Activated CD8-positive, alpha-beta memory T cell treated with anti-CD3 and anti-CD28 coated beads, Interleukin-2, amount 10 ng/mL, durations not matched to agents 7 days and 5 days (primary cell): ENCODE measurements around the gene SMYD2. TPM values are rescaled to one million over a fixed set of nuclear protein-coding genes. Genes with fewer than 3 reads are reported as not detected.

ENCODE experiments used
- ATAC-seq: fragments of 150-1000 bp; cut with Tn5 transposase; one replicate; pipeline ENCODE4 v1.10.0; 2021; ENCODE audit warnings: moderate library complexity
- CTCF ChIA-PET: fragments of 350-600 bp; sonication (Branson Sonifier 250); formaldehyde crosslinking; loops from one replicate; lab custom pipeline; 2021; ENCODE audit warnings: antibody characterized with exemption; lab: Charles Lee
- DNase-seq: peaks from one replicate; pipeline ENCODE4 v3.0.0-alpha.2; 2020
- H3K27ac Mint-ChIP-seq: one replicate; pipeline ENCODE4 v1.8.0; 2021; ENCODE audit warnings: mild to moderate bottlenecking, mixed read lengths
- H3K27me3 Mint-ChIP-seq: one replicate; pipeline ENCODE4 v1.8.0; 2021; ENCODE audit warnings: mixed read lengths
- H3K36me3 Mint-ChIP-seq: one replicate; pipeline ENCODE4 v1.8.0; 2021; ENCODE audit warnings: mild to moderate bottlenecking, mixed read lengths
- H3K4me1 Mint-ChIP-seq: one replicate; pipeline ENCODE4 v1.8.0; 2021; ENCODE audit warnings: mixed read lengths
- H3K4me3 Mint-ChIP-seq: one replicate; pipeline ENCODE4 v1.8.0; 2021; ENCODE audit warnings: mild to moderate bottlenecking, moderate library complexity, mixed read lengths
- H3K9me3 Mint-ChIP-seq: one replicate; pipeline ENCODE4 v1.8.0; 2022; ENCODE audit warnings: low read depth, mixed read lengths
- total RNA-seq, 2 experiments: library from RNA; stranded (reverse); gene quantifications; one replicate each; pipeline ENCODE4 v1.2.3, GENCODE V29; 2021

The SMYD2 gene
- total RNA-seq, 2 experiments from 2014 or later: 23.1 to 26.5 TPM

GRCh38 chr1:214349008-214349407, 68.0 kb downstream of the SMYD2 start:
- Mint-ChIP-seq H3K4me3 (no peak overlapping the region), H3K27ac (no peak overlapping the region), H3K4me1 (no peaks in the 10 kb centered on the region), H3K9me3 (peaks cover 10% of the 10 kb centered on the region), H3K27me3 (peaks cover 3% of the 10 kb centered on the region), H3K36me3 (peaks cover 14% of the 10 kb centered on the region)
- no peak for ATAC-seq
- CTCF ChIA-PET: interaction anchor here (2.0 kb wide), 1 partner anchor 18 kb away, joined by 6 read pairs; no protein-coding TSS in a partner anchor
- DNase-seq: no peak

GRCh38 chr1:214349781-214350180, 68.8 kb downstream of the SMYD2 start:
- Mint-ChIP-seq H3K4me1 (no peaks in the 10 kb centered on the region), H3K27me3 (peaks cover 5% of the 10 kb centered on the region), H3K36me3 (peaks cover 9% of the 10 kb centered on the region), H3K4me3 (no peak overlapping the region), H3K9me3 (peaks cover 5% of the 10 kb centered on the region), H3K27ac (no peak overlapping the region)
- DNase-seq: no peak
- ATAC-seq: no peak
- CTCF ChIA-PET: interaction anchor here (1.0 to 2.0 kb wide), 2 partner anchors 16 to 19 kb away, joined by 3 to 6 read pairs; no protein-coding TSS in a partner anchor

- Mint-ChIP-seq H3K36me3 (peaks cover 2% of the 10 kb centered on the region), H3K27me3 (peaks cover 6% of the 10 kb centered on the region), H3K9me3 (no peaks in the 10 kb centered on the region), H3K27ac (no peak overlapping the region), H3K4me3 (no peak overlapping the region), H3K4me1 (no peaks in the 10 kb centered on the region)
- ATAC-seq (no peak), DNase-seq (no peak)
- CTCF ChIA-PET: interaction anchor here (1.0 to 4.4 kb wide), 2 partner anchors 11 to 19 kb away, joined by 3 to 24 read pairs; no protein-coding TSS in a partner anchor
Observed at GRCh38 chr1:214351551-214352277, 70.8 kb downstream of the SMYD2 start.

GRCh38 chr1:214352838-214353237, 71.9 kb downstream of the SMYD2 start:
- Mint-ChIP-seq H3K27ac (no peak overlapping the region), H3K27me3 (peaks cover 9% of the 10 kb centered on the region), H3K36me3 (no peaks in the 10 kb centered on the region), H3K4me1 (no peaks in the 10 kb centered on the region), H3K9me3 (no peaks in the 10 kb centered on the region), H3K4me3 (no peak overlapping the region)
- no peak for DNase-seq
- CTCF ChIA-PET: interaction anchor here (4.4 kb wide), 1 partner anchor 20 kb away, joined by 24 read pairs; no protein-coding TSS in a partner anchor
- no peak for ATAC-seq

GRCh38 chr1:214354440-214355148, 73.6 kb downstream of the SMYD2 start:
- no peaks in the 10 kb centered on the region for H3K4me1 Mint-ChIP-seq
- no peaks in the 10 kb centered on the region for H3K36me3 Mint-ChIP-seq
- H3K27me3 Mint-ChIP-seq: peaks cover 9% of the 10 kb centered on the region
- CTCF ChIA-PET: interaction anchor here (4.4 kb wide), 1 partner anchor 22 kb away, joined by 24 read pairs; no protein-coding TSS in a partner anchor
- H3K9me3 Mint-ChIP-seq: no peaks in the 10 kb centered on the region
- H3K27ac Mint-ChIP-seq: no peak overlapping the region
- no peak for ATAC-seq
- DNase-seq: no peak
- no peak overlapping the region for H3K4me3 Mint-ChIP-seq

- H3K4me3 Mint-ChIP-seq: no peak overlapping the region
- no peak for DNase-seq
- peaks cover 2% of the 10 kb centered on the region for H3K4me1 Mint-ChIP-seq
- H3K27me3 Mint-ChIP-seq: peaks cover 27% of the 10 kb centered on the region
- H3K36me3 Mint-ChIP-seq: no peaks in the 10 kb centered on the region
- CTCF ChIA-PET: no interaction called here
- no peak overlapping the region for H3K27ac Mint-ChIP-seq
- no peak for ATAC-seq
- H3K9me3 Mint-ChIP-seq: no peaks in the 10 kb centered on the region
Observed at GRCh38 chr1:214360116-214360515, 79.2 kb downstream of the SMYD2 start.

- no peak for DNase-seq
- Mint-ChIP-seq H3K27ac (no peak overlapping the region), H3K36me3 (no peaks in the 10 kb centered on the region), H3K4me1 (peaks cover 2% of the 10 kb centered on the region), H3K4me3 (no peak overlapping the region), H3K9me3 (no peaks in the 10 kb centered on the region), H3K27me3 (peaks cover 28% of the 10 kb centered on the region)
- ATAC-seq: no peak
- CTCF ChIA-PET: interaction anchor here (0.6 kb wide), 1 partner anchor 28 kb away, joined by 3 read pairs; no protein-coding TSS in a partner anchor
Observed at GRCh38 chr1:214360525-214361164, 79.7 kb downstream of the SMYD2 start.

GRCh38 chr1:214361636-214362035, 80.7 kb downstream of the SMYD2 start:
- H3K4me3 Mint-ChIP-seq: no peak overlapping the region
- H3K27me3 Mint-ChIP-seq: peaks cover 34% of the 10 kb centered on the region
- DNase-seq: no peak
- no peaks in the 10 kb centered on the region for H3K36me3 Mint-ChIP-seq
- no peaks in the 10 kb centered on the region for H3K9me3 Mint-ChIP-seq
- no peak for ATAC-seq
- H3K27ac Mint-ChIP-seq: no peak overlapping the region
- peaks cover 2% of the 10 kb centered on the region for H3K4me1 Mint-ChIP-seq
- CTCF ChIA-PET: no interaction called here

- Mint-ChIP-seq H3K4me1 (peaks cover 2% of the 10 kb centered on the region), H3K4me3 (no peak overlapping the region), H3K36me3 (no peaks in the 10 kb centered on the region), H3K27me3 (peaks cover 31% of the 10 kb centered on the region), H3K9me3 (no peaks in the 10 kb centered on the region), H3K27ac (no peak overlapping the region)
- no peak for DNase-seq
- ATAC-seq: no peak
- CTCF ChIA-PET: no interaction called here
Observed at GRCh38 chr1:214362188-214362882, 81.4 kb downstream of the SMYD2 start.

- H3K4me3 Mint-ChIP-seq: no peak overlapping the region
- no peak overlapping the region for H3K27ac Mint-ChIP-seq
- DNase-seq (no peak), ATAC-seq (no peak)
- H3K36me3 Mint-ChIP-seq: no peaks in the 10 kb centered on the region
- CTCF ChIA-PET: no interaction called here
- H3K27me3 Mint-ChIP-seq: peaks cover 31% of the 10 kb centered on the region
- no peaks in the 10 kb centered on the region for H3K9me3 Mint-ChIP-seq
- peaks cover 2% of the 10 kb centered on the region for H3K4me1 Mint-ChIP-seq
Observed at GRCh38 chr1:214363386-214363785, 82.4 kb downstream of the SMYD2 start.

- CTCF ChIA-PET: no interaction called here
- Mint-ChIP-seq H3K27ac (no peak overlapping the region), H3K4me3 (no peak overlapping the region), H3K9me3 (no peaks in the 10 kb centered on the region), H3K36me3 (no peaks in the 10 kb centered on the region), H3K27me3 (peaks cover 31% of the 10 kb centered on the region), H3K4me1 (peaks cover 2% of the 10 kb centered on the region)
- no peak for ATAC-seq
- DNase-seq: no peak
Observed at GRCh38 chr1:214364386-214364785, 83.4 kb downstream of the SMYD2 start.

GRCh38 chr1:214364786-214365295, 83.9 kb downstream of the SMYD2 start:
- Mint-ChIP-seq H3K27me3 (peaks cover 35% of the 10 kb centered on the region), H3K27ac (no peak overlapping the region), H3K4me1 (peaks cover 2% of the 10 kb centered on the region), H3K9me3 (no peaks in the 10 kb centered on the region), H3K4me3 (no peak overlapping the region), H3K36me3 (no peaks in the 10 kb centered on the region)
- no peak for DNase-seq
- CTCF ChIA-PET: no interaction called here
- ATAC-seq: no peak

GRCh38 chr1:214367841-214368240, 86.9 kb downstream of the SMYD2 start:
- H3K9me3 Mint-ChIP-seq: no peaks in the 10 kb centered on the region
- no peaks in the 10 kb centered on the region for H3K36me3 Mint-ChIP-seq
- CTCF ChIA-PET: no interaction called here
- no peak overlapping the region for H3K4me3 Mint-ChIP-seq
- H3K27me3 Mint-ChIP-seq: peaks cover 28% of the 10 kb centered on the region
- DNase-seq (no peak), ATAC-seq (no peak)
- no peaks in the 10 kb centered on the region for H3K4me1 Mint-ChIP-seq
- no peak overlapping the region for H3K27ac Mint-ChIP-seq
